Measurements from ENCODE around the gene VSIR.

DNA sequence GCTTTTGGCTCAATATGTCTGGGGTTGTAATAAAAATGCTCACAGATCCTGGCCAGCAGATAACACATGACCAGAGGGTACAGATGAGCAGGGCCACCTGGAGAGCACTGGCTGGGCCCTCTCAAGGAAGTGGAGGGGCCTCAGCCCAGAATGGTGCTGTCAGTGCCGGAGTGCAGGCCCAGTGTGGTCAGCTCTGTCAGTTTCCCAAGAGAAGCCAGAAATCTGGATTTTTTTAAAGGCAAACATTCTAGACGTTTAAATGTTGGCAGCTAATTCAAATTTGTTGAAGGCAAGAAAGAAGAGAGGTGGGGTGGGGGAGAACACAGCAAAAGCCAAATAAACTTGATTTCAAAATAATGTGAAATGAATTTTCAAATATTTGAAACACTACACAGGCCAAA, 55.8 kb downstream of the VSIR start:
- TF ChIP-seq CTCF (conservative IDR thresholded peaks at IDR 0.05; ENCODE audit: low read length) = no peak
- TF ChIP-seq EZH2phosphoT487 (IDR thresholded peaks at IDR 0.05; ENCODE audit: borderline replicate concordance) = no peak
